Right cardiac atrium (tissue), 5 donors: Measurements from ENCODE around the gene NDRG4. TPM values are rescaled to one million over a fixed set of nuclear protein-coding genes. Genes with fewer than 3 reads are reported as not detected.

Source experiments
- ATAC-seq, 2 donors: fragments of 200-7000 bp; cut with Tn5 transposase; one replicate each; pipeline versions ENCODE4 v1.8.0 to v1.9.1; 2020; ENCODE audit warnings: moderate library complexity in 2 of 2, mild to moderate bottlenecking in 1 of 2
- DNase-seq, 3 donors: peaks; one replicate each; pipeline ENCODE4 v3.0.0-alpha.2; 2020
- H3K27ac ChIP-seq: one replicate; pipeline ENCODE4 v1.5.1; 2013; ENCODE audit warnings: mild to moderate bottlenecking, low read length, control low read depth, moderate library complexity
- H3K27me3 ChIP-seq: one replicate; pipeline ENCODE4 v1.6.1; 2013; ENCODE audit not compliant: control insufficient read depth, insufficient read depth
- H3K4me1 ChIP-seq: one replicate; pipeline ENCODE4 v1.6.1; 2013; ENCODE audit warnings: low read length; ENCODE audit not compliant: control insufficient read depth, insufficient read depth
- H3K4me3 ChIP-seq: one replicate; pipeline ENCODE4 v1.5.1; 2013; ENCODE audit warnings: low read length, control low read depth
- H3K9me3 ChIP-seq: one replicate; pipeline ENCODE4 v1.6.1; 2013; ENCODE audit warnings: low read length; ENCODE audit not compliant: control insufficient read depth
- WGBS: extraction: QIAGEN DNeasy Blood & Tissue Kit; methylation state at CpG from one replicate; pipeline ENCODE4 v1.1.7; 2013; 5-methylcytosine and 5-hydroxymethylcytosine counted together
- intact Hi-C, 4 donors: fragments of 100-400 bp; cut with DNase I; formaldehyde crosslinking; loops; one replicate each; pipeline versions ENCODE4 v1.11.0 to v1.14.0; 2022 to 2023
- polyA plus RNA-seq: library from polyadenylated mRNA; stranded (reverse); fragments of 200-250 nt; gene quantifications from one replicate; pipeline ENCODE4 v1.2.3, GENCODE V29; 2013
- total RNA-seq, 4 donors: library from RNA; stranded (reverse); fragmentation: NEBNext Ultra II Directional; extraction: Animal tissue kit (Norgen Biotek cat#: 25700); gene quantifications; one replicate each; pipeline ENCODE4 v1.2.1, GENCODE V29; 2021
- donor health status: healthy with polysubstance abuse.
- donor health status: DM: no; HTN: yes; CAD: no.
- donor health status: DM: no; HTN: no; CAD: no.
- donor health status: DM: no; HTN: yes; CAD: no; lungs with severe emphysema.
- donor health status: DM: yes; HTN: yes; CAD: no.

The NDRG4 gene
- total and polyA plus RNA-seq, 5 donors: 53.5 to 164 (median 97.8) TPM

DNA sequence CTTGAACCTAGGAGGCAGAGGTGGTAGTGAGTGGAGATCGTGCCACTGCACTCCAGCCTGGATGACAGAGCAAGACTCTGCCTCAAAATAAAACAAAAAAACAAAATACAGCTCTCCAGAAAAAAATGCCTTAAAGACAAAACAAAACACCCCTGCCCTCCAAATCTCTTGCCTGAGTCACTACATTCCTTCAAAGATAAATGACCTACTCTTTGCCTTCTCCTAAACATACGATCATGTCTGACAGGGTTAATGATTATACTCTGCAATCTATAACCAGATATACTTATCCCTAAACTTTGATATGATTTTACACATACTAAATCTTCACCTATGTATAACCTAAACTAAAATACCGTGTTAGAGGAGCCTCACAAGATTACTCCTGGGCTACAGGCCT lies 13.9 kb downstream of the NDRG4 start:
- Histone ChIP-seq H3K4me1 (peaks cover 5% of the 10 kb centered on the region), H3K4me3 (no peak overlapping the region), H3K27ac (no peak overlapping the region), H3K9me3 (no peaks in the 10 kb centered on the region), H3K27me3 (no peaks in the 10 kb centered on the region)
- intact Hi-C loops: loop anchor here in 2 of 4 donors (5.0 to 10.0 kb wide), 4 partner anchors 121 to 243 kb away; no protein-coding TSS in a partner anchor
- WGBS: 89% methylated on average over 3 of the region's 3 CpGs
- no peak for DNase-seq
- no peak for ATAC-seq

DNA sequence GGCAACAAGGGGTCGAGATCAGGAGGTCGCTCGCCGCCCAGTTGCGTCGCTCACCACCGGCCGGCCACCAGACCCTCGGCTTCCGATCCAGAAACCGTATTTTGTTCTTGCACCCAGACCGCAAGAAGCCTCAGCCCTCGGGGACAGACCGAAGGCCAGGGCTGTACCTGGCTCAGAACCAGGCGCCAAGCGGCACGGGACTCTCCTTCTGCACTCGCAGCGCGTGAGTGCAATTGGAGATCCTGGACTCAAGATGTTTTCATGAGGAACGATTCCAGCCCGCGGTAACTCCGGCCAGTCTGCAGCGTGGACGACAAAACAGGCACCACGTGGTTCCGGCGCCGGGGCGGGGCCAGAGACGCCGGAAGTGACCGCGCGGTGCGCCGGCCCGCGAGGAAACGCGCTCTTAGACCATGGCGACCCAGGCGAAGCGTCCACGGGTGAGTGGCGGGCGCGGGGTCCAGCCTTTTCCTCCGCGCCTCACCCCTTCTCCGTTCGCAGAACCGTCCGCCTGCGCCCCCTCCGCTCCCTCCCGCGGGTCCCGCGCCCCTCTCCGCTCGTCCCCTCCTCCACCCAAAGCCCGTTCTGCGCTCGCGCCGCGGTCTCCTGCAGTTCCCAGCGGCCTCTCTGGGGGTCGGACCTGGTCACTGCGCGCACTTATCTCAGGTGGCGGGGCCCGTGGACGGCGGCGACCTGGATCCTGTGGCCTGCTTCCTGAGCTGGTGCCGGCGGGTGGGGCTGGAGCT lies 15.4 kb downstream of the NDRG4 start, which contains the start of gene SETD6:
TSS of gene SETD6 (plus strand) at position 393 of the 746 bp plus-strand sequence. CDS start at position 414, 21 bp downstream.
- DNase-seq (peak; percentile 90 to 95 (median 94)), ATAC-seq (peak; percentile 94 to 95)
- H3K9me3 ChIP-seq: no peaks in the 10 kb centered on the region
- peak within 1 kb of the TSS; percentile 31 for H3K27ac ChIP-seq
- H3K4me3 ChIP-seq: peak within 1 kb of the TSS; percentile 56
- WGBS: under 1% methylated on average over 80 of the region's 80 CpGs
- no peaks in the 10 kb centered on the region for H3K27me3 ChIP-seq
- intact Hi-C loops: loop anchor here in 2 of 4 donors (10.0 kb wide), 3 partner anchors 120 to 240 kb away; no protein-coding TSS in a partner anchor
- H3K4me1 ChIP-seq: peaks cover 5% of the 10 kb centered on the region

DNA sequence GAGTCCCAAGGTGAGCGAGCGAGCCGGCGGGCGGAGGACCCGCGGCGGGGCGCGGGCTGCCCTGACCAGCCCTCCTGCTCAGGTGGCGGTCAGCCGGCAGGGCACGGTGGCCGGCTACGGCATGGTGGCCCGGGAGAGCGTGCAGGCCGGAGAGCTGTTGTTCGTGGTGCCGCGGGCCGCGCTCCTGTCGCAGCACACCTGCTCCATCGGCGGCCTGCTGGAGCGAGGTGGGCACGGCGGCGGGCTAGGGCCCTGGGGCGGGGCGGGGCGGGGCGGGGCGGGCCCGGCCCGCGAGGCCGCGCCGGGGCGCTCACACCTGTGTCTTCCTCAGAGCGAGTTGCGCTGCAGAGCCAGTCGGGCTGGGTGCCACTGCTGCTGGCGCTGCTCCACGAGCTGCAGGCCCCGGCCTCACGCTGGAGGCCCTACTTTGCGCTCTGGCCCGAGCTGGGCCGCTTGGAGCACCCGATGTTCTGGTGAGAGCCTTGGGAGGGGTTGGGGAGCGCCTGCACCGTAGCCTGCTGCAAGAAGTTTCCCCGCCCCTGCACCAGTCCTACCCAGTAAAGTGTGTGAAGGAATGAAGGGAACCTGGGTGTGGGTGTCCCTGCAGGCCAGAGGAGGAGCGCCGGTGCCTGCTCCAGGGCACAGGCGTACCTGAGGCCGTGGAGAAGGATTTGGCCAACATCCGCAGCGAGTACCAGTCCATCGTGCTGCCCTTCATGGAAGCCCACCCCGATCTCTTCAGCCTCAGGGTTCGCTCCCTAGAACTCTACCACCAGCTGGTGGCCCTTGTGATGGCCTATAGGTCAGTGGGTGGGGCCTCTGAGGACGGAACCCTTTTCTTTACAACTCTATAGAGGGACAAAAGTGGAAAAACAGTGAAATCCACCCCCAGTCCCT lies 16.2 kb downstream of the NDRG4 start:
- peaks cover 5% of the 10 kb centered on the region for H3K4me1 ChIP-seq
- intact Hi-C loops: loop anchor here in 2 of 4 donors (10.0 kb wide), 3 partner anchors 119 to 239 kb away; no protein-coding TSS in a partner anchor
- H3K27me3 ChIP-seq: no peaks in the 10 kb centered on the region
- ATAC-seq (peak; percentile 15 to 30), DNase-seq (peak in 2 of 3 donors; percentile 73 to 78)
- no peaks in the 10 kb centered on the region for H3K9me3 ChIP-seq
- WGBS: 15% methylated on average over 66 of the region's 66 CpGs
- peak overlapping the region; percentile 56 for H3K4me3 ChIP-seq
- peak overlapping the region; percentile 13 for H3K27ac ChIP-seq

DNA sequence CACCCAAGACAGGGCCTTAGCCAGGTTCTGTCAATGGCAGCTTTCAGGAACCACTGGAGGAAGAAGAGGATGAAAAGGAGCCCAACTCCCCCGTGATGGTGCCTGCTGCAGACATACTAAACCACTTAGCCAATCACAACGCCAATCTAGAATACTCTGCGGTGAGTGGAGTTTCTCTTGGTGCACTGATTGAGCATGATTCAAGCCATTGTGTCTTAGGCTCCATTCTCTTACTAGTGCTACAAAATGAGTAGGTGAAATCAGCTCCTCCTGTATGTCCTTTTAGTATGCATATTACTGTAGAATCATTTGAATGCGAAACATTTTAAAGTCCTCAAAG lies 16.8 kb downstream of the NDRG4 start:
- WGBS: 88% methylated on average over 4 of the region's 4 CpGs
- ATAC-seq: no peak
- Histone ChIP-seq H3K27ac (no peak overlapping the region), H3K4me3 (no peak overlapping the region), H3K9me3 (no peaks in the 10 kb centered on the region), H3K4me1 (peaks cover 5% of the 10 kb centered on the region), H3K27me3 (no peaks in the 10 kb centered on the region)
- DNase-seq: no peak
- intact Hi-C loops: loop anchor here in 2 of 4 donors (10.0 kb wide), 3 partner anchors 118 to 238 kb away; no protein-coding TSS in a partner anchor

DNA sequence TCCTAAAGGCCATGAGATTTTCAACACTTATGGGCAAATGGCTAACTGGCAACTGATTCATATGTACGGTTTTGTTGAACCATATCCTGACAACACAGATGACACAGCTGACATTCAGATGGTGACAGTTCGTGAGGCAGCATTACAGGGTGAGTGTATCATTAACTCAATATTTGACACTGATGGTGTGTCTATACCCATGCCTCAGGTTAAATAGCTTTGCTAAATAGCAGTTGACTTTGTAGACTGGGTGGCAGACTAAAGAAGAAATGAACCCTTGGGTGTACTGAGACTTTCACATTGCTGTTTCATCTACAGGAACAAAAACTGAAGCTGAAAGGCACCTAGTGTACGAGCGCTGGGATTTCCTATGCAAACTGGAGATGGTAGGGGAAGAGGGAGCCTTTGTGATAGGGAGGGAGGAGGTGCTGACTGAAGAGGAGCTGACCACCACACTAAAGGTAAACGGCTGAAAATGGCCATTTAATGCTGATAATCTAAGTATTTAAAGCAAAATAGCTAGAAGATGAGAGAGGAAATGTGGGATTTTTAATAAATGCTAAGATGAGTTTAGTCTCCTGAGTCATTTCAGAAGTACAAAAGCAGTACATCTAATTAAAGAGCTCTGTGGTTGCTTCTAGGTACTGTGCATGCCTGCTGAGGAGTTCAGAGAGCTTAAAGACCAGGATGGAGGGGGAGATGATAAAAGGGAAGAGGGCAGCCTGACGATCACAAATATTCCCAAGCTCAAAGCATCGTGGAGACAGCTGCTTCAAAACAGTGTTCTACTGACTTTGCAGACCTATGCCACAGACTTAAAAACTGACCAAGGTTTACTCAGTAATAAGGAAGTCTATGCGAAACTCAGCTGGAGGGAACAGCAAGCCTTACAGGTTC lies 18.4 kb downstream of the NDRG4 start:
- ATAC-seq: no peak
- Histone ChIP-seq H3K9me3 (no peaks in the 10 kb centered on the region), H3K4me3 (no peak overlapping the region), H3K4me1 (peaks cover 5% of the 10 kb centered on the region), H3K27me3 (no peaks in the 10 kb centered on the region), H3K27ac (no peak overlapping the region)
- intact Hi-C loops: loop anchor here in 2 of 4 donors (10.0 kb wide), 3 partner anchors 116 to 236 kb away; no protein-coding TSS in a partner anchor
- 77% methylated on average over 8 of the region's 8 CpGs for WGBS
- no peak for DNase-seq

DNA sequence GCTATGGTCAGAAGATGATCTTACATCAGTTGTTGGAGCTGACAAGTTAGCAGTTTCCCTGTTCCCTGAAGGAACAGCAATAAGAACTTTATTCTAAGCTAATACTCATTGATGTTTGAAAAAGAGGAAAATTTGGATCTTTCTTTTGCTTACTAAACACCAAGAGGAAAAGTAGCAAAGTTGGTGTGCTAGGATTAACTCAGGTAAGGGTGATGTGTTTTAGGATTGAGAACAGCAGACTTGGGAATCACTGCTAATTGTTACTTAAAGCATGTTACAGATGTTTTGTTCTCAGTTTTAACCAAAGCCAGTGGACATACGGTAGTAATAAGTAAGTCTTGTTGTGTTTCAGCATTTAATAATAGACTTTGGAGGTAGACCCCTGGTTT lies 19.0 kb downstream of the NDRG4 start:
- Histone ChIP-seq H3K4me1 (peaks cover 5% of the 10 kb centered on the region), H3K27me3 (no peaks in the 10 kb centered on the region), H3K9me3 (no peaks in the 10 kb centered on the region), H3K4me3 (no peak overlapping the region), H3K27ac (no peak overlapping the region)
- ATAC-seq (no peak), DNase-seq (no peak)
- WGBS: 81% methylated on average over 1 of the region's 1 CpG
- intact Hi-C loops: loop anchor here in 2 of 4 donors (10.0 kb wide), 3 partner anchors 116 to 236 kb away; no protein-coding TSS in a partner anchor

DNA sequence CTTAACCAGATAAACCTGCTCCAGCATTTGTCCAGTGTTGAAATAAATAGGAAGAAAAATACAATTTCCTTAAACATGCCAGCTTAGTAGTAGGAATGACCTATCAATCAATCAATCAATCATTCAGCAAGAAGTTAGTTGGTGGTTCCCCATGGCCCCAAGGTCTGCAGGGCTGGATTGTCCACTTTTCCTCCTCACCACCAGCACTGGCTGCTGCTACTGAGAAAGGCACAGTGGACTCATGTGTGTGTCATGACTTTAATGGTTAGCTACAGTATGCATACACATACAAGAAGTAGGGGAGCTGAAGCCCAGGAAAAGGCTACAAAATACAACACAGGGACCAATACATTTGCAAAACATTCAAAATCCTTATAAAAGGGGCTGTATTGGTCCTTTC lies 19.8 kb downstream of the NDRG4 start:
- DNase-seq: no peak
- Histone ChIP-seq H3K4me1 (peaks cover 5% of the 10 kb centered on the region), H3K9me3 (no peaks in the 10 kb centered on the region), H3K27me3 (no peaks in the 10 kb centered on the region), H3K27ac (no peak overlapping the region), H3K4me3 (no peak overlapping the region)
- intact Hi-C loops: loop anchor here in 2 of 4 donors (10.0 kb wide), 3 partner anchors 115 to 235 kb away; no protein-coding TSS in a partner anchor
- ATAC-seq: no peak

DNA sequence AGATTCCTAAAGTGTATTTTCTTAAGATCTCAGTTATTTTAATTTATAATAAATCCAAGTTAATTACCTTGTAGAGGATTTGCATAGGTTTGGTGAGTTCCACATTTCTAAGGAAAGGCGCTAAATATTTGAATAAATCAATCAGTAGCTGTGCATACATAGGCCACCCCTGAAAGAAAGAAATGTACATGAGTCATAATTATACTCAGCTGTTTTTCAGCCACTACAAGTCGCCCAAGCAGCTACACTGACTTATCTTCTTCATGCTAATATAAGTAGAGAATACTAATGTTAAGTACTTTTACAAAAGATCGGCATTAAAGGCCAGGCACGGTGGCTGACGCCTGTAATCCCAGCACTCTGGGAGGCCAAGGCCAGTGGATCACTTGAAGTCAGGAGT lies 30.2 kb downstream of the NDRG4 start:
- Histone ChIP-seq H3K27me3 (no peaks in the 10 kb centered on the region), H3K9me3 (no peaks in the 10 kb centered on the region), H3K27ac (no peak overlapping the region), H3K4me3 (no peak overlapping the region), H3K4me1 (no peaks in the 10 kb centered on the region)
- intact Hi-C loops: no loop called here
- WGBS: 93% methylated on average over 5 of the region's 5 CpGs
- no peak for DNase-seq
- ATAC-seq: no peak

DNA sequence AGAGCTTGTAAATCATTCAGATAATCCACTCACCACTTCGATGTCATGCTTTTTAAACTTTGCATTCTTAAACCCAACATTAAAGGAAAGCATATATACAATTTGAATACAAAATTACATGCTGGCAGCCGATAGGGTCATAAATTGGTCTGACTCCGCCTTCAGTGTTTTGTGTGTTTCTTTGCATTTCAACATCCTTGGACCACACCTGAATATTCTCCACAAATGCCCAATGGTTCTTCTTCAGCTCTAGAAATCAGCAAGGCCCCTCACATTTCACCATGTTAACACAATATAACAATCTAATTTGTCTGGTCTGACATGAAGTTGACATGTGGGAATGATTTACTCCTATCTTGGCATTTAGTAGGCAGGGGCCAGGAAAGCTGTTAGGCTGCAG lies 32.5 kb downstream of the NDRG4 start:
- H3K27ac ChIP-seq: no peak overlapping the region

DNA sequence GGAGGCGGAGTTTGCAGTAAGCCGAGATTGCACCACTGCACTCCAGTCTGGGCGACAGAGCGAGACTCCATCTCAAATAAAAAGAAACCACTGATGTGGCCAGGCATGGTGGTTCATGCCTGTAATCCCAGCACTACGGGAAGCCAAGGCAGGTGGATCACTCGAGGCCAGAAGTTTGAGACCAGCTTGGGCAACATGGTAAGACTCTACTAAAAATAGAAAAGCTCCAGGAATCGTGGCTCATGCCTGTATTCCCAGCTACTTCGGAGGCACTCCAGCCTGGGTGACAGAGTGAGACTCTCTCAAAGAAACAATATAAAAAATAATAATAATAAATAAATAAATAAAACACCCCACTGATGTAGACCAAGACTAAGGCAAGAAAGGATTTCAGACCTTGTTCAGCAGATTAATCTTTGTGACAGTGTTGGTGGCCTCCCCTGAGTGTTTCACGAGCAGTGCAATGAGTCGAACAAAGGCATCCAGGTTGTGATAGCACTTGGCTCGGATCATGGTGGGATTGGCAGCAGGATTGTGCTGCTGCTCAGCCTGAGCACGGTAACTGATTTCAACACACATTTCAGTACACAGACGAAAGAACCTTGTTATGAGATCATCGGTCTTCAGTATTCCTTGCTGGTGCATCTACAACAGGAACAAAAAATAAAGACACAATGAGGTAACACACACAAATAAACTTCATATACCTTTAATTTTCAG lies 34.0 kb downstream of the NDRG4 start:
- Histone ChIP-seq H3K9me3 (no peaks in the 10 kb centered on the region), H3K27ac (no peak overlapping the region), H3K4me3 (no peak overlapping the region), H3K4me1 (no peaks in the 10 kb centered on the region), H3K27me3 (no peaks in the 10 kb centered on the region)
- 78% methylated on average over 14 of the region's 14 CpGs for WGBS
- intact Hi-C loops: no loop called here
- DNase-seq (peak in 1 of 3 donors; percentile 38), ATAC-seq (peak; percentile 54 to 73)

More for the DNA sequence above, 32.5 kb downstream of the NDRG4 start:
- Histone ChIP-seq H3K27me3 (no peaks in the 10 kb centered on the region), H3K9me3 (no peaks in the 10 kb centered on the region), H3K4me1 (no peaks in the 10 kb centered on the region), H3K4me3 (no peak overlapping the region)
- intact Hi-C loops: no loop called here
- DNase-seq (no peak), ATAC-seq (no peak)
- 93% methylated on average over 3 of the region's 3 CpGs for WGBS
